Neural progenitor cell (in vitro differentiated cells): ENCODE data around the gene ASTN2.

Source experiments
- CTCF ChIP-seq: fragments of 200-600 bp; sonication (generic); IDR thresholded peaks from 2 replicates; pipeline ENCODE4 v1.5.1; 2017; ENCODE audit warnings: antibody characterized with exemption, mild to moderate bottlenecking
- EZH2 ChIP-seq: fragments of 200-600 bp; sonication (generic); IDR thresholded peaks from 2 replicates; pipeline ENCODE4 v1.6.1; 2017; ENCODE audit warnings: antibody characterized with exemption, mild to moderate bottlenecking, moderate library complexity
- EZH2phosphoT487 ChIP-seq: fragments of 200-600 bp; sonication (generic); IDR thresholded peaks from 2 replicates; pipeline ENCODE4 v1.6.1; 2017; ENCODE audit warnings: antibody characterized with exemption

- TF ChIP-seq EZH2 (no peak), CTCF (no peak), EZH2phosphoT487 (no peak)
Observed at GRCh38 chr9:116471093-116471906, 943.6 kb downstream of the ASTN2 start.
